Stomach (tissue), 9 donors: ENCODE measurements around the gene UGT1A8. TPM values are rescaled to one million over a fixed set of nuclear protein-coding genes. Genes with fewer than 3 reads are reported as not detected.

ENCODE experiments used
- DNase-seq, 2 donors: peaks; one replicate each; pipeline versions ENCODE4 v3.0.0 to v3.0.0-alpha.2; 2013 to 2019
- H3K27ac ChIP-seq, 5 donors: fragments of 200-600 bp in 4 of 5; sonication (generic) in 4 of 5; one replicate each; pipeline ENCODE4 v1.5.1; 2013 to 2019; ENCODE audit warnings: mild to moderate bottlenecking in 1 of 5, moderate library complexity in 1 of 5
- H3K27me3 ChIP-seq, 3 donors: fragments of 200-600 bp; sonication (generic); one replicate each; pipeline ENCODE4 v1.5.1; 2017 to 2019; ENCODE audit warnings: mixed run types in 1 of 3
- H3K36me3 ChIP-seq, 4 donors: fragments of 200-600 bp; sonication (generic); 1 replicate in 3 of 4; 2 replicates in 1 of 4; pipeline ENCODE4 v1.5.1; 2016 to 2019
- H3K4me1 ChIP-seq, 4 donors: fragments of 200-600 bp; sonication (generic); one replicate each; pipeline ENCODE4 v1.5.1; 2016 to 2019
- H3K4me3 ChIP-seq, 4 donors: fragments of 200-600 bp; sonication (generic) in 3 of 4; one replicate each; pipeline ENCODE4 v1.5.1; 2016 to 2019; ENCODE audit warnings: mild to moderate bottlenecking in 1 of 4
- H3K9me3 ChIP-seq, 4 donors: fragments of 200-600 bp; sonication (generic); one replicate each; pipeline ENCODE4 v1.5.1; 2016 to 2019
- CTCF ChIP-seq, 7 experiments: fragments of 450-650 bp in 4 of 7; fragments of 200-600 bp in 3 of 7; sonication (generic) in 3 of 7; IDR thresholded peaks; one replicate each; pipeline ENCODE4 v1.5.1; 2016 to 2019; ENCODE audit warnings: antibody characterized with exemption in 7 of 7, control low read depth in 2 of 7, mild to moderate bottlenecking in 1 of 7
- EP300 ChIP-seq: sonication (generic); formaldehyde crosslinking; IDR thresholded peaks from one replicate; pipeline ENCODE4 v1.6.1; 2017; ENCODE audit warnings: antibody characterized with exemption
- POLR2A ChIP-seq, 4 donors: fragments of 450-650 bp; IDR thresholded peaks; one replicate each; pipeline ENCODE4 v1.6.1; 2016; ENCODE audit warnings: antibody characterized with exemption in 4 of 4, control low read depth in 2 of 4, mild to moderate bottlenecking in 1 of 4, moderate library complexity in 1 of 4
- POLR2AphosphoS5 ChIP-seq, 3 donors: sonication (generic); formaldehyde crosslinking; IDR thresholded peaks; one replicate each; pipeline ENCODE4 v1.6.1; 2016; ENCODE audit warnings: antibody characterized with exemption in 3 of 3
- WGBS, 5 donors: extraction: QIAGEN DNeasy Blood & Tissue Kit in 3 of 5; methylation state at CpG; one replicate each; pipeline versions ENCODE4 v1.1.5 to v1.1.7; 2013 to 2018; 5-methylcytosine and 5-hydroxymethylcytosine counted together
- intact Hi-C: fragments of 100-400 bp; cut with DNase I; formaldehyde crosslinking; loops from one replicate; pipeline ENCODE4 v1.15.1; 2023; ENCODE audit warnings: low total_unique reads
- polyA plus RNA-seq, 3 donors: library from polyadenylated mRNA; stranded (reverse); fragments of 200-250 nt; gene quantifications; one replicate each; pipeline ENCODE4 v1.2.3, GENCODE V29; 2013
- total RNA-seq, 5 donors: library from RNA; depleted of rRNA; stranded (reverse); fragments of >200 nt; gene quantifications; one replicate each; pipeline versions ENCODE4 v1.1.0 to v1.2.3, GENCODE V29; 2014 to 2016
- donor health status: healthy with polysubstance abuse.
- donor health status: Bipolar disorder and iron deficiency.
- donor health status: healthy.

The UGT1A8 gene
- total and polyA plus RNA-seq, 8 donors = 2.3 to 7.2 TPM; not detected in 6

GRCh38 chr2:233760043-233760442 is 142.6 kb downstream of the UGT1A8 start, which contains the start of gene UGT1A1:
Gene UGT1A1, plus strand, starts transcription at chr2:233760270. Its CDS starts 18 bp downstream, at chr2:233760288.
- Histone ChIP-seq H3K4me1 (peaks cover 0 to 5% (median 0%) of the 10 kb centered on the region in 4 donors), H3K27me3 (no peaks in the 10 kb centered on the region), H3K4me3 (no peak within 1 kb of the TSS), H3K9me3 (no peaks in the 10 kb centered on the region), H3K36me3 (no peaks in the 10 kb centered on the region), H3K27ac (no peak within 1 kb of the TSS)
- TF ChIP-seq POLR2A (IDR thresholded peaks at IDR 0.05) = no peak
- DNase-seq = peak in 1 of 2 donors; percentile 36
- WGBS, 5 donors = 72 to 80% (median 77%) methylated on average over 6 of the region's 6 CpGs
- intact Hi-C loops = no loop called here

GRCh38 chr2:233761040-233761769 is 143.8 kb downstream of the UGT1A8 start:
- H3K27me3 ChIP-seq = no peaks in the 10 kb centered on the region
- no peaks in the 10 kb centered on the region for H3K36me3 ChIP-seq
- no peak overlapping the region for H3K27ac ChIP-seq
- 76 to 91% (median 87%) methylated on average over 4 of the region's 4 CpGs for WGBS, 5 donors
- no peak overlapping the region for H3K4me3 ChIP-seq
- TF ChIP-seq POLR2AphosphoS5 (IDR thresholded peaks at IDR 0.05) (no peak), CTCF (IDR thresholded peaks at IDR 0.05) (no peak), EP300 (no peak), POLR2A (IDR thresholded peaks at IDR 0.05) (no peak)
- DNase-seq = no peak
- H3K4me1 ChIP-seq = peaks cover 0 to 5% (median 0%) of the 10 kb centered on the region in 4 donors
- intact Hi-C loops = no loop called here
- H3K9me3 ChIP-seq = no peaks in the 10 kb centered on the region

- 55 to 74% (median 70%) methylated on average over 7 of the region's 7 CpGs for WGBS, 5 donors
- TF ChIP-seq POLR2A (IDR thresholded peaks at IDR 0.05) = no peak
- TF ChIP-seq CTCF (IDR thresholded peaks at IDR 0.05) = no peak
- no peak for TF ChIP-seq POLR2AphosphoS5 (IDR thresholded peaks at IDR 0.05)
- TF ChIP-seq EP300 = no peak
- H3K4me1 ChIP-seq = no peaks in the 10 kb centered on the region
- H3K27me3 ChIP-seq = no peaks in the 10 kb centered on the region
- peaks cover 0 to 2% (median under 1%) of the 10 kb centered on the region in 4 donors for H3K36me3 ChIP-seq
- H3K4me3 ChIP-seq = no peak overlapping the region
- no peaks in the 10 kb centered on the region for H3K9me3 ChIP-seq
- intact Hi-C loops = no loop called here
- no peak overlapping the region for H3K27ac ChIP-seq
- no peak for DNase-seq
Measured at GRCh38 chr2:233764264-233764663, 146.8 kb downstream of the UGT1A8 start.

- Histone ChIP-seq H3K4me3 (no peak overlapping the region), H3K27ac (no peak overlapping the region), H3K36me3 (peaks cover 0 to 7% (median 2%) of the 10 kb centered on the region in 4 donors), H3K27me3 (no peaks in the 10 kb centered on the region), H3K9me3 (no peaks in the 10 kb centered on the region), H3K4me1 (no peaks in the 10 kb centered on the region)
- 62 to 66% (median 63%) methylated on average over 3 of the region's 3 CpGs for WGBS, 5 donors
- no peak for DNase-seq
- no peak for TF ChIP-seq CTCF (IDR thresholded peaks at IDR 0.05)
- TF ChIP-seq POLR2A (IDR thresholded peaks at IDR 0.05) = no peak
- no peak for TF ChIP-seq POLR2AphosphoS5 (IDR thresholded peaks at IDR 0.05)
- no peak for TF ChIP-seq EP300
- intact Hi-C loops = no loop called here
Measured at GRCh38 chr2:233764761-233765160, 147.3 kb downstream of the UGT1A8 start.

- DNase-seq = no peak
- WGBS, 5 donors = 75 to 87% (median 80%) methylated on average over 4 of the region's 4 CpGs
- H3K27ac ChIP-seq = no peak overlapping the region
Measured at GRCh38 chr2:233766416-233766815, 149.0 kb downstream of the UGT1A8 start.

More at GRCh38 chr2:233766416-233766815, 149.0 kb downstream of the UGT1A8 start:
- H3K4me3 ChIP-seq = no peak overlapping the region
- peaks cover 0 to 9% (median 2%) of the 10 kb centered on the region in 4 donors for H3K36me3 ChIP-seq
- H3K27me3 ChIP-seq = no peaks in the 10 kb centered on the region
- no peaks in the 10 kb centered on the region for H3K9me3 ChIP-seq
- TF ChIP-seq POLR2A (IDR thresholded peaks at IDR 0.05) (no peak), CTCF (IDR thresholded peaks at IDR 0.05) (no peak), EP300 (no peak), POLR2AphosphoS5 (IDR thresholded peaks at IDR 0.05) (no peak)
- intact Hi-C loops = no loop called here
- no peaks in the 10 kb centered on the region for H3K4me1 ChIP-seq
